ENCODE measurements around the gene KDM5C. TPM values are rescaled to one million over a fixed set of nuclear protein-coding genes. Genes with fewer than 3 reads are reported as not detected.

Gene KDM5C
- total RNA-seq, 4 donors from 2014 or later = 66.3 to 184 (median 127) TPM

DNA sequence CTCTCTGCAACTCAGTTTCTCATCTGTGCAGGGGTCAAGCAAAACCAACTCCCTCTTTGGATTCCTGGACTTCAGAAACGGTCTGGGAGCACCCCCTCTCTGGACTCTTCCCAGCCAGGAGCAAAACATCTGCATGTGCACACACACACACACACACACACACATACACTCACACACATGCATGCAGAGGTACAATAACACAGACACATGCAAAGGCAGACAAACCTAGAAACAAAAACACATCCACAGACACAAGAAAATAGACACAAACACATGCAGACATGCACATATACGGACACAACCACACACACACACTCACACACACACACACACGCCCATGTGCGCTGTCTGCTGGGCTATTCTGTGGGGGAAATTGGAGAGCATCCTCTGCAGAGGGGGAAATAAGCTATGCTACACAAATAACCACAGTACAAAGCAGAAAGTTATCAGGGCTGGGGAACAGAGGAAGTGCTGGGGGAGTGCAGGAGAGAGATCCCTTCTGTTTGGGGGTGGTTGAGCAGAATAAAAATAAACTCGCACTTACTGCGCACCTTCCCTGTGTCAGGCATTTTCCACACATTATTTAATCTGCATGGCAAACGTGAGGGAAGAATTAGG is 36.5 kb upstream of the KDM5C start:
- H3K27ac ChIP-seq = no peak overlapping the region
- no peak for DNase-seq

DNA sequence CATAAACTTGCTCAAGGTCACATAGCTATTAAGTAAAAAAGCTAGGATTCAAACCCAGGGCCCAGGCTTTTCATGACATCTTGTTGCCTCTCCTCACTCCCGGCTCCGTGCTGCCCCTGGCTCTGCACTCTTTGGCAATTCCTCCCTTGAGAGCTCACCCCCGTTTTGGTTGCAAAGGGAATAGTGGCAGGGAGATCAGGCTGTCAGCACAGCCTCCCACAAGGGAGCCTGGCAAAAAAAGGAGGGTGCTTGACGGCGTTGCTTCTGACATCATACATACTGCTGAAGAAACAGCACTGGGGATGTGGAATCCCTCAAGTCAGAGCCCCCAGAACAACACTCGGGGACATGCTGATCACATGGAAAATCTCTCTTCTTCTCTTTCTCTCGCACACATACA is 35.8 kb upstream of the KDM5C start:
- H3K27ac ChIP-seq = no peak overlapping the region
- TF ChIP-seq, protein P1, sequence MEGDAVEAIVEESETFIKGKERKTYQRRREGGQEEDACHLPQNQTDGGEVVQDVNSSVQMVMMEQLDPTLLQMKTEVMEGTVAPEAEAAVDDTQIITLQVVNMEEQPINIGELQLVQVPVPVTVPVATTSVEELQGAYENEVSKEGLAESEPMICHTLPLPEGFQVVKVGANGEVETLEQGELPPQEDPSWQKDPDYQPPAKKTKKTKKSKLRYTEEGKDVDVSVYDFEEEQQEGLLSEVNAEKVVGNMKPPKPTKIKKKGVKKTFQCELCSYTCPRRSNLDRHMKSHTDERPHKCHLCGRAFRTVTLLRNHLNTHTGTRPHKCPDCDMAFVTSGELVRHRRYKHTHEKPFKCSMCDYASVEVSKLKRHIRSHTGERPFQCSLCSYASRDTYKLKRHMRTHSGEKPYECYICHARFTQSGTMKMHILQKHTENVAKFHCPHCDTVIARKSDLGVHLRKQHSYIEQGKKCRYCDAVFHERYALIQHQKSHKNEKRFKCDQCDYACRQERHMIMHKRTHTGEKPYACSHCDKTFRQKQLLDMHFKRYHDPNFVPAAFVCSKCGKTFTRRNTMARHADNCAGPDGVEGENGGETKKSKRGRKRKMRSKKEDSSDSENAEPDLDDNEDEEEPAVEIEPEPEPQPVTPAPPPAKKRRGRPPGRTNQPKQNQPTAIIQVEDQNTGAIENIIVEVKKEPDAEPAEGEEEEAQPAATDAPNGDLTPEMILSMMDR (IDR thresholded peaks at IDR 0.05) = no peak
- TF ChIP-seq POLR2A (IDR thresholded peaks at IDR 0.05) = no peak
- no peak for DNase-seq
- intact Hi-C loops (cut with DNase I; ENCODE audit: low total_unique reads) = no loop called here
- no peaks in the 10 kb centered on the region for H3K9me3 ChIP-seq
- no peak overlapping the region for H3K4me3 ChIP-seq
- H3K4me1 ChIP-seq = no peaks in the 10 kb centered on the region
- no peaks in the 10 kb centered on the region for H3K36me3 ChIP-seq
- no peaks in the 10 kb centered on the region for H3K27me3 ChIP-seq

More for the DNA sequence above, 36.5 kb upstream of the KDM5C start:
- intact Hi-C loops (cut with DNase I; ENCODE audit: low total_unique reads) = no loop called here
- H3K9me3 ChIP-seq = no peaks in the 10 kb centered on the region
- H3K27me3 ChIP-seq = no peaks in the 10 kb centered on the region
- H3K36me3 ChIP-seq = no peaks in the 10 kb centered on the region
- H3K4me3 ChIP-seq = no peak overlapping the region
- H3K4me1 ChIP-seq = no peaks in the 10 kb centered on the region
- no peak for TF ChIP-seq POLR2A (IDR thresholded peaks at IDR 0.05)
- TF ChIP-seq, protein P1 (IDR thresholded peaks at IDR 0.05) = no peak

DNA sequence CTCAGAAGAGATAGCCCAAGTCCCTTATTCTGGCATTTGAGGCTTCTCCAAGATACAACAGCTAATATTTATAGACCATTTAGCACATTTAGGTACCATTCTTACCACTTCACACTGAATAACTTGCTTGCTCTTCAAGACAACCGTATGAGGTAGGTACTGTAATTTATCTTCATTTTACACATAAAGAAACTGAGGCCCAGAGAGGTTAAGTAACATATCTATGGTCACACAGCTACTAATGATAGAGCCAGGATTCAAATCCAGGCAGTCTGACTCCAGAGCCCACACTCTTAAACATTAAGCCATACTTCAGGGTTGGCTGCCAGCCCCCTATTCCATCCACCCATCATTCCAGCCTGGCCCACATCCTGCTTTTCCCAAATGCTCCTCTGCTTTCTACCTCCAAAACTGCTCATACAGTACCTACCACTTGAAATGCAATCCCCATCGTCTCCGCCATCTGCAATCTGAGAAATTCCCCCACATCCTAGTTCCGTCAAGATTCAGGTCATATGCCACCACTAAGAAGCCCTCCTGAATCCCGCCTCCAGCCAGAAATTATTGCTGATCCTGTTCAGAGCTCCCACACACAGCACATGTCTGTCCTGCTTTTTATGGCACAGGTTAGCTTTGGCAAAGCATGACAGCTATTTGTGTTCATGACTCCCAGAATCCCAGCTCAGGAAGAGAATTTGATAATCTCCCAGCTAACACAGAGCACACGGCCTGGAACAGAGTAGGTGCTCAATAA is 32.8 kb upstream of the KDM5C start:
- Histone ChIP-seq H3K4me3 (no peak overlapping the region), H3K4me1 (no peaks in the 10 kb centered on the region), H3K27me3 (no peaks in the 10 kb centered on the region), H3K9me3 (no peaks in the 10 kb centered on the region), H3K36me3 (no peaks in the 10 kb centered on the region), H3K27ac (no peak overlapping the region)
- intact Hi-C loops (cut with DNase I; ENCODE audit: low total_unique reads) = no loop called here
- DNase-seq = no peak
- TF ChIP-seq, protein P1 (IDR thresholded peaks at IDR 0.05) = no peak
- TF ChIP-seq POLR2A (IDR thresholded peaks at IDR 0.05) = no peak

DNA sequence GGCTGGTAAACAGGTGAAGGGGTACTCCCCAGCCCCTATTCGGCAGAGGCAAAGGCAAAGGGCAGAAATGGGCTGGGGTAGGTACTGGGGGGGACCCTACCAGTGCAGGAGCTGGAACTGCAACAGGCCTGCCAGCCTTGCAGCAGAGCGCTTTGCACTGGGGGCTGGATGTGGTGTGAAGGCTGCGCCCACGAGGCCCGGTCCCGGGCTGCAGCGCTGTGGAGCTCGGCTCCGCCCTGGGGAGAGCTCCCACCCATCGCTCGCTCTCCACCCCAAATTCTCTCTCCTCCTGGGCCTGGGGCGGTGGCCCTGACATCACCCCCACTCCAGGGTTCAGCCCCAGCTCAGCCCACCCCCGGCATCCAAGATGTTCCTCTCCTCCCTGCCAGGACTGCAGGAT is 32.2 kb upstream of the KDM5C start:
- Histone ChIP-seq H3K9me3 (no peaks in the 10 kb centered on the region), H3K27me3 (no peaks in the 10 kb centered on the region), H3K4me1 (no peaks in the 10 kb centered on the region), H3K36me3 (no peaks in the 10 kb centered on the region), H3K4me3 (no peak overlapping the region), H3K27ac (no peak overlapping the region)
- TF ChIP-seq, protein P1 (IDR thresholded peaks at IDR 0.05) = no peak
- no peak for TF ChIP-seq POLR2A (IDR thresholded peaks at IDR 0.05)
- DNase-seq = no peak
- intact Hi-C loops (cut with DNase I; ENCODE audit: low total_unique reads) = no loop called here

DNA sequence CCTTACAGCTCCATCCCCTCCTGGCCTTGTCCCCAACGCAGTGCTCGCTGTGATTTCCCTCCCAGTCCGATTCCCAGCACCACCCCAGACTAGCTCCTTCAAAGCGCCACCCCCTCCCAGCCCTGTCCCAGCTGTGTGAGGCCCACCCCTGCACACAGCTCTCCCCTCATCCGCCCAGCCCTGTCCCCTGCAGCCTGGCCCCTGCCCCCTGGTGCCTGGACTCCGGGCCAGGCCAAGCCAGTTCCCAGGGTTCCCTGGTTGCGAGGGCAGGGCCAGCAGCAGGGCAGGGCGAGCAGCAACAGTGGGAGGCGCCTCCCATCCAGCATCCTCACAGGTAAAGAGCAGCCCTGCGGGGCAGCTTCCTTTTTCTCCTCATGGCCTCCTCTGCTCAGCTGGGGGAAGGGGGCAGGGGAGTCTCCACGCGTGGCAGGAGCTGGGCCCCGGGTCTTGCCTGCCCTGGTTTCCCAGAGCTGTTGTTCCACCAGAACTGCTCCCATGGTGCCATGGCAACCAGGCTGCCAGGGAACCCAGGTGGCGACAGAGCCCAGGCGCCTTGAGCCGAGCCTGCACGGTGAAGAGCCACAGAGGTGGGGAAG is 31.5 kb upstream of the KDM5C start:
- H3K36me3 ChIP-seq = no peaks in the 10 kb centered on the region
- TF ChIP-seq POLR2A (IDR thresholded peaks at IDR 0.05) = no peak
- intact Hi-C loops (cut with DNase I; ENCODE audit: low total_unique reads) = no loop called here
- no peak overlapping the region for H3K27ac ChIP-seq
- H3K9me3 ChIP-seq = no peaks in the 10 kb centered on the region
- H3K27me3 ChIP-seq = no peaks in the 10 kb centered on the region
- no peak for DNase-seq
- H3K4me3 ChIP-seq = no peak overlapping the region
- no peaks in the 10 kb centered on the region for H3K4me1 ChIP-seq
